ENCODE data around the gene IGBP1.

DNA sequence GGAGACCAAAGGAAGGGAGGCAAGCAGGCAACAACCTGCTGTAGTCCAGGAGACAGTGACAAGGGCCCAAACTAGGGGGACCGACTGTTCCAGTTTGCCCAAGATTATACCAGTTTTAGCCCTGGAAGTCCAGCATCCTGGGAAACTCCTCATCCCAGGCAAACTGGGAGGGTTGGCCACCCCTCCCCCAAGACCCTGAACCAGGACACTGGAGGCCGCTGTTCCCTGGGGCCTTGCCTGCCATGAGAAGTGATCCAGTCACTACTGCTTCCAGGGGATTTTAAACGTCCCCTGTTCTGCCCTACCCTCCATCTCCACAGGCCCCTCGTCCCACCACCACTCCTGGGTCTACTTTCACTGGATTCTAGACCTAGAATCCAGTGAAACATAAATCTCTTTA, 39.7 kb downstream of the IGBP1 start:
- TF ChIP-seq POLR2A (IDR thresholded peaks at IDR 0.05; ENCODE audit: low read depth, low read length) (no peak), POLR2AphosphoS5 (IDR thresholded peaks at IDR 0.05; ENCODE audit: low read depth, low read length) (no peak), TAF1 (IDR thresholded peaks at IDR 0.05; ENCODE audit: low read depth, low read length) (no peak)
